Activated CD8-positive, alpha-beta memory T cell treated with anti-CD3 and anti-CD28 coated beads, Interleukin-2, amount 10 ng/mL, durations not matched to agents 7 days and 5 days (primary cell): ENCODE measurements around the gene SORCS2. TPM values are rescaled to one million over a fixed set of nuclear protein-coding genes. Genes with fewer than 3 reads are reported as not detected.

Experiments used
- ATAC-seq: fragments of 150-1000 bp; cut with Tn5 transposase; one replicate; pipeline ENCODE4 v1.10.0; 2021; ENCODE audit warnings: moderate library complexity
- CTCF ChIA-PET: fragments of 350-600 bp; sonication (Branson Sonifier 250); formaldehyde crosslinking; loops from one replicate; lab custom pipeline; 2021; ENCODE audit warnings: antibody characterized with exemption; lab: Charles Lee
- DNase-seq: peaks from one replicate; pipeline ENCODE4 v3.0.0-alpha.2; 2020
- H3K27ac Mint-ChIP-seq: one replicate; pipeline ENCODE4 v1.8.0; 2021; ENCODE audit warnings: mild to moderate bottlenecking, mixed read lengths
- H3K27me3 Mint-ChIP-seq: one replicate; pipeline ENCODE4 v1.8.0; 2021; ENCODE audit warnings: mixed read lengths
- H3K36me3 Mint-ChIP-seq: one replicate; pipeline ENCODE4 v1.8.0; 2021; ENCODE audit warnings: mild to moderate bottlenecking, mixed read lengths
- H3K4me1 Mint-ChIP-seq: one replicate; pipeline ENCODE4 v1.8.0; 2021; ENCODE audit warnings: mixed read lengths
- H3K4me3 Mint-ChIP-seq: one replicate; pipeline ENCODE4 v1.8.0; 2021; ENCODE audit warnings: mild to moderate bottlenecking, moderate library complexity, mixed read lengths
- H3K9me3 Mint-ChIP-seq: one replicate; pipeline ENCODE4 v1.8.0; 2022; ENCODE audit warnings: low read depth, mixed read lengths
- total RNA-seq, 2 experiments: library from RNA; stranded (reverse); gene quantifications; one replicate each; pipeline ENCODE4 v1.2.3, GENCODE V29; 2021

SORCS2 gene
- total RNA-seq, 2 experiments from 2014 or later: 0.05 to 0.06 TPM

- ATAC-seq (no peak), DNase-seq (no peak)
- H3K9me3 Mint-ChIP-seq: no peaks in the 10 kb centered on the region
- no peak overlapping the region for H3K4me3 Mint-ChIP-seq
- peaks cover 36% of the 10 kb centered on the region for H3K27me3 Mint-ChIP-seq
- no peak overlapping the region for H3K27ac Mint-ChIP-seq
- CTCF ChIA-PET: interaction anchor here (1.2 kb wide), 1 partner anchor 16 kb away, joined by 3 read pairs; no protein-coding TSS in a partner anchor
- H3K36me3 Mint-ChIP-seq: no peaks in the 10 kb centered on the region
- H3K4me1 Mint-ChIP-seq: peaks cover 15% of the 10 kb centered on the region
These were observed 442.4 kb downstream of the SORCS2 start for GRCh38 chr4:7634661-7635251.

- no peaks in the 10 kb centered on the region for H3K36me3 Mint-ChIP-seq
- H3K9me3 Mint-ChIP-seq: no peaks in the 10 kb centered on the region
- H3K4me3 Mint-ChIP-seq: no peak overlapping the region
- H3K27me3 Mint-ChIP-seq: peaks cover 35% of the 10 kb centered on the region
- H3K27ac Mint-ChIP-seq: no peak overlapping the region
- ATAC-seq: no peak
- peaks cover 15% of the 10 kb centered on the region for H3K4me1 Mint-ChIP-seq
- DNase-seq: no peak
- CTCF ChIA-PET: interaction anchor here (1.2 kb wide), 1 partner anchor 15 kb away, joined by 3 read pairs; no protein-coding TSS in a partner anchor
These were observed 443.3 kb downstream of the SORCS2 start for GRCh38 chr4:7635445-7636239.

- ATAC-seq (no peak), DNase-seq (no peak)
- Mint-ChIP-seq H3K4me1 (peaks cover 15% of the 10 kb centered on the region), H3K36me3 (no peaks in the 10 kb centered on the region), H3K4me3 (no peak overlapping the region), H3K9me3 (no peaks in the 10 kb centered on the region), H3K27me3 (peaks cover 30% of the 10 kb centered on the region), H3K27ac (no peak overlapping the region)
- CTCF ChIA-PET: no interaction called here
These were observed 443.8 kb downstream of the SORCS2 start for GRCh38 chr4:7636240-7636508.

GRCh38 chr4:7637139-7637538, 444.8 kb downstream of the SORCS2 start:
- CTCF ChIA-PET: no interaction called here
- DNase-seq (no peak), ATAC-seq (no peak)
- Mint-ChIP-seq H3K4me1 (peaks cover 15% of the 10 kb centered on the region), H3K9me3 (no peaks in the 10 kb centered on the region), H3K27ac (no peak overlapping the region), H3K36me3 (no peaks in the 10 kb centered on the region), H3K27me3 (peaks cover 26% of the 10 kb centered on the region), H3K4me3 (no peak overlapping the region)

- DNase-seq (no peak), ATAC-seq (no peak)
- Mint-ChIP-seq H3K27ac (no peak overlapping the region), H3K9me3 (no peaks in the 10 kb centered on the region), H3K36me3 (no peaks in the 10 kb centered on the region), H3K27me3 (peaks cover 21% of the 10 kb centered on the region), H3K4me1 (peaks cover 10% of the 10 kb centered on the region), H3K4me3 (no peak overlapping the region)
- CTCF ChIA-PET: no interaction called here
These were observed 445.6 kb downstream of the SORCS2 start for GRCh38 chr4:7637971-7638370.

- Mint-ChIP-seq H3K27ac (no peak overlapping the region), H3K9me3 (no peaks in the 10 kb centered on the region)
- CTCF ChIA-PET: no interaction called here
These were observed 446.2 kb downstream of the SORCS2 start for GRCh38 chr4:7638489-7638888.

GRCh38 chr4:7638984-7639789, 446.8 kb downstream of the SORCS2 start:
- Mint-ChIP-seq H3K27me3 (peaks cover 12% of the 10 kb centered on the region), H3K36me3 (no peaks in the 10 kb centered on the region), H3K4me3 (no peak overlapping the region), H3K27ac (no peak overlapping the region), H3K9me3 (no peaks in the 10 kb centered on the region), H3K4me1 (peaks cover 6% of the 10 kb centered on the region)
- ATAC-seq: no peak
- CTCF ChIA-PET: no interaction called here
- no peak for DNase-seq

More at GRCh38 chr4:7638489-7638888, 446.2 kb downstream of the SORCS2 start:
- peaks cover 18% of the 10 kb centered on the region for H3K27me3 Mint-ChIP-seq
- H3K36me3 Mint-ChIP-seq: no peaks in the 10 kb centered on the region
- DNase-seq (no peak), ATAC-seq (no peak)
- H3K4me3 Mint-ChIP-seq: no peak overlapping the region
- peaks cover 6% of the 10 kb centered on the region for H3K4me1 Mint-ChIP-seq

- Mint-ChIP-seq H3K27me3 (peaks cover 11% of the 10 kb centered on the region), H3K4me3 (no peak overlapping the region), H3K4me1 (peaks cover 1% of the 10 kb centered on the region), H3K36me3 (peaks cover 1% of the 10 kb centered on the region), H3K9me3 (peaks cover 1% of the 10 kb centered on the region), H3K27ac (no peak overlapping the region)
- CTCF ChIA-PET: no interaction called here
- DNase-seq (no peak), ATAC-seq (no peak)
These were observed 447.8 kb downstream of the SORCS2 start for GRCh38 chr4:7640136-7640535.

GRCh38 chr4:7641712-7642111, 449.4 kb downstream of the SORCS2 start:
- CTCF ChIA-PET: no interaction called here
- Mint-ChIP-seq H3K4me3 (no peak overlapping the region), H3K4me1 (peaks cover 13% of the 10 kb centered on the region), H3K27ac (no peak overlapping the region), H3K36me3 (peaks cover 12% of the 10 kb centered on the region), H3K9me3 (peaks cover 7% of the 10 kb centered on the region), H3K27me3 (peaks cover 5% of the 10 kb centered on the region)
- DNase-seq: no peak
- ATAC-seq: no peak

GRCh38 chr4:7642741-7643458, 450.6 kb downstream of the SORCS2 start:
- Mint-ChIP-seq H3K4me3 (no peak overlapping the region), H3K9me3 (peaks cover 9% of the 10 kb centered on the region), H3K4me1 (peaks cover 24% of the 10 kb centered on the region), H3K27me3 (peaks cover 5% of the 10 kb centered on the region), H3K36me3 (peaks cover 20% of the 10 kb centered on the region), H3K27ac (no peak overlapping the region)
- CTCF ChIA-PET: no interaction called here
- no peak for DNase-seq
- no peak for ATAC-seq

GRCh38 chr4:7645158-7645557, 452.8 kb downstream of the SORCS2 start:
- Mint-ChIP-seq H3K9me3 (peaks cover 9% of the 10 kb centered on the region), H3K4me1 (peaks cover 47% of the 10 kb centered on the region), H3K4me3 (no peak overlapping the region), H3K36me3 (peaks cover 29% of the 10 kb centered on the region), H3K27me3 (peaks cover 5% of the 10 kb centered on the region), H3K27ac (no peak overlapping the region)
- ATAC-seq (no peak), DNase-seq (no peak)
- CTCF ChIA-PET: no interaction called here

GRCh38 chr4:7645956-7646355, 453.6 kb downstream of the SORCS2 start:
- DNase-seq (no peak), ATAC-seq (no peak)
- Mint-ChIP-seq H3K4me3 (no peak overlapping the region), H3K9me3 (peaks cover 9% of the 10 kb centered on the region), H3K4me1 (peaks cover 54% of the 10 kb centered on the region), H3K36me3 (peaks cover 29% of the 10 kb centered on the region), H3K27ac (no peak overlapping the region), H3K27me3 (peaks cover 5% of the 10 kb centered on the region)
- CTCF ChIA-PET: no interaction called here

- Mint-ChIP-seq H3K36me3 (peaks cover 29% of the 10 kb centered on the region), H3K27ac (peak overlapping the region; percentile 62), H3K4me3 (no peak overlapping the region), H3K27me3 (peaks cover 5% of the 10 kb centered on the region), H3K4me1 (peaks cover 59% of the 10 kb centered on the region), H3K9me3 (peaks cover 9% of the 10 kb centered on the region)
- DNase-seq (peak; percentile 53), ATAC-seq (no peak)
- CTCF ChIA-PET: no interaction called here
These were observed 454.2 kb downstream of the SORCS2 start for GRCh38 chr4:7646384-7647061.
